Adrenal gland (tissue), 5 donors: ENCODE measurements around the gene HDAC11.

Source experiments
- POLR2A ChIP-seq, 2 donors: fragments of 450-650 bp; IDR thresholded peaks; one replicate each; pipeline ENCODE4 v1.6.1; 2017; ENCODE audit warnings: antibody characterized with exemption in 2 of 2, mild to moderate bottlenecking in 2 of 2, moderate library complexity in 1 of 2
- TF ChIP-seq, protein P1 (sequence below), 6 experiments: fragments of 450-650 bp in 4 of 6; fragments of 200-600 bp in 2 of 6; sonication (generic) in 1 of 6; IDR thresholded peaks; 1 replicate in 5 of 6; 2 replicates in 1 of 6; pipeline versions ENCODE4 v1.5.1 to v1.8.0; 2016 to 2021; ENCODE audit warnings: antibody characterized with exemption in 6 of 6, mild to moderate bottlenecking in 2 of 6, moderate library complexity in 1 of 6
- donor health status: DM: no; HTN: no; CAD: no.

DNA sequence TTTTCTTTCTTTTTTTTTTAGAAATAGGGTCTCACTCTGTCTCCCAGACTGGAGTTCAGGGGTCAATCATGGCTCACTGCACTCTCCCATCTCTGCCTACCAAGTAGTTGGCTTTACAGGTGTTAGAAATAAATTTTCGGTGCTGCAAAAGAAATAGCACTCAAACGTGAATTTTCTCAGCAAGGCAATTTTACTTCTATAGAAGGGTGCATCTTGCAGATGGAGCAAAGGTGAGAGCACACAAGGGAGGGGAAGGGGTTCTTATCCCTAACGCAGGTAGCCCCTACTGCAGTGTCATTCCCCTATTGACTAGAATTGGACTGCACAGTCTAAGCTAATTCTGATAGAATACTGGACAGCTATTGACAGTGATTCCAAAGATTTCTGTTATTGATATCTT is 62.0 kb downstream of the HDAC11 start:
- TF ChIP-seq, protein P1, sequence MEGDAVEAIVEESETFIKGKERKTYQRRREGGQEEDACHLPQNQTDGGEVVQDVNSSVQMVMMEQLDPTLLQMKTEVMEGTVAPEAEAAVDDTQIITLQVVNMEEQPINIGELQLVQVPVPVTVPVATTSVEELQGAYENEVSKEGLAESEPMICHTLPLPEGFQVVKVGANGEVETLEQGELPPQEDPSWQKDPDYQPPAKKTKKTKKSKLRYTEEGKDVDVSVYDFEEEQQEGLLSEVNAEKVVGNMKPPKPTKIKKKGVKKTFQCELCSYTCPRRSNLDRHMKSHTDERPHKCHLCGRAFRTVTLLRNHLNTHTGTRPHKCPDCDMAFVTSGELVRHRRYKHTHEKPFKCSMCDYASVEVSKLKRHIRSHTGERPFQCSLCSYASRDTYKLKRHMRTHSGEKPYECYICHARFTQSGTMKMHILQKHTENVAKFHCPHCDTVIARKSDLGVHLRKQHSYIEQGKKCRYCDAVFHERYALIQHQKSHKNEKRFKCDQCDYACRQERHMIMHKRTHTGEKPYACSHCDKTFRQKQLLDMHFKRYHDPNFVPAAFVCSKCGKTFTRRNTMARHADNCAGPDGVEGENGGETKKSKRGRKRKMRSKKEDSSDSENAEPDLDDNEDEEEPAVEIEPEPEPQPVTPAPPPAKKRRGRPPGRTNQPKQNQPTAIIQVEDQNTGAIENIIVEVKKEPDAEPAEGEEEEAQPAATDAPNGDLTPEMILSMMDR (IDR thresholded peaks at IDR 0.05), result no peak
- no peak for TF ChIP-seq POLR2A (IDR thresholded peaks at IDR 0.05)
